Adipocyte (in vitro differentiated cells): ENCODE measurements around the gene IGSF6.
"Not testable (repeated sequence)": the region's sequence is repeated elsewhere in the genome, so short reads cannot be mapped to it uniquely, and the experiment has no call there.

Experiments
- DNase-seq: peaks from one replicate; pipeline ENCODE4 v3.0.0-alpha.2; 2015; ENCODE audit warnings: low read depth
- H3K27me3 ChIP-seq: replicated peaks from 2 replicates; pipeline ENCODE4 v1.7.0; 2013; ENCODE audit warnings: mild to moderate bottlenecking, low read length, moderate library complexity; ENCODE audit not compliant: control insufficient read depth, insufficient read depth
- H3K36me3 ChIP-seq: 2 replicates; pipeline ENCODE4 v1.7.0; 2013; ENCODE audit warnings: low read length, mild to moderate bottlenecking, moderate library complexity; ENCODE audit not compliant: control insufficient read depth, insufficient read depth, severe bottlenecking
- H3K4me1 ChIP-seq: 2 replicates; pipeline ENCODE4 v1.7.0; 2013; ENCODE audit warnings: mild to moderate bottlenecking, low read length, moderate library complexity; ENCODE audit not compliant: control insufficient read depth, insufficient read depth
- H3K4me3 ChIP-seq: 2 replicates; pipeline ENCODE4 v1.7.0; 2013; ENCODE audit warnings: mild to moderate bottlenecking, low read length, moderate library complexity
- H3K9ac ChIP-seq: 2 replicates; pipeline ENCODE4 v1.7.0; 2013; ENCODE audit warnings: mild to moderate bottlenecking, low read length, moderate library complexity
- H3K9me3 ChIP-seq: 2 replicates; pipeline ENCODE4 v1.7.0; 2013; ENCODE audit warnings: mild to moderate bottlenecking, low read length, moderate library complexity; ENCODE audit not compliant: control insufficient read depth

IGSF6 gene, protein sequence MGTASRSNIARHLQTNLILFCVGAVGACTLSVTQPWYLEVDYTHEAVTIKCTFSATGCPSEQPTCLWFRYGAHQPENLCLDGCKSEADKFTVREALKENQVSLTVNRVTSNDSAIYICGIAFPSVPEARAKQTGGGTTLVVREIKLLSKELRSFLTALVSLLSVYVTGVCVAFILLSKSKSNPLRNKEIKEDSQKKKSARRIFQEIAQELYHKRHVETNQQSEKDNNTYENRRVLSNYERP

DNA sequence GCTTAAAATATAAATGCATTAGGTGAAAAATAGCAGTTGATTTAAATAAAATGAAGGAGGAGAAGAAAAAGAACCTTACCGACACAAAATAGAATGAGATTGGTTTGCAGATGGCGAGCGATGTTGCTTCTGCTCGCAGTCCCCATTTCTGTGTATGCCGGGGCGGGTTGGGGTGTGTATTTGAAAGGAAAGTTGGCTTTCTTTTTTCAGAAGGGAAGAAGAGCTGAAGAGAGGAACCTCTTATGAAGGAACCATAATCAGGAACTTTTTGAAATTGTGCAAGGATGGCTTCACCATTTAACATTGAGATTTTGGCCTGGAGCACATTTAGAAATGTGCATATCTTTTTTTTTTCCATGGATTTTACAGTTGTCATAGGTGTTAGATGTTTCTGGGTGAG lies at the start of gene IGSF6:
TSS of gene IGSF6 (minus strand) at position 156 of the 400 bp plus-strand sequence. CDS start at position 146, 10 bp downstream.
- Histone ChIP-seq H3K27me3 (no peaks in the 10 kb centered on the region), H3K4me3 (no peak within 1 kb of the TSS), H3K36me3 (peaks cover 27% of the 10 kb centered on the region), H3K4me1 (peaks cover 13% of the 10 kb centered on the region), H3K9ac (no peak within 1 kb of the TSS), H3K9me3 (no peaks in the 10 kb centered on the region)
- no peak for DNase-seq

DNA sequence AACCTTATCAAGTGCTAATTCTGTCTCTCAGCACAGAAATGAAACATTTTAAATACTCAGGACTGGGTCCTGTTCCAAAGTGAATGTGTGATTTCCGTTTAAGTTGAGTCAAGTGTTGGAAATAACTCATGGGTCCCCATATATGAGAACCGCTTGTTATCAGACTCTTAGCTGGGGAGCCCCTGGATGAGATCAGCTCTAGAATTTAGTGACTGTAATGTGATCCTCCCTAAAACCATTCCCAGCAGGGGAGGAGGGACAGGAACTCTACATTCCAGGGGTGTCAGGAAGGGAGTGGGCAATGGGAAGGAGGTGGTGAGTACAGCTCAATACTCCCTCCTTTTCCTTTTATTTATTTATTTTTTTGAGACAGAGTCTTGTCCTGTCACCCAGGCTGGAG lies 48.9 kb upstream of the IGSF6 start:
- Histone ChIP-seq H3K9me3 (peaks cover 5% of the 10 kb centered on the region), H3K4me3 (no peak overlapping the region), H3K36me3 (no peaks in the 10 kb centered on the region), H3K4me1 (no peaks in the 10 kb centered on the region), H3K27me3 (peaks cover 7% of the 10 kb centered on the region), H3K9ac (no peak overlapping the region)
- no peak for DNase-seq

DNA sequence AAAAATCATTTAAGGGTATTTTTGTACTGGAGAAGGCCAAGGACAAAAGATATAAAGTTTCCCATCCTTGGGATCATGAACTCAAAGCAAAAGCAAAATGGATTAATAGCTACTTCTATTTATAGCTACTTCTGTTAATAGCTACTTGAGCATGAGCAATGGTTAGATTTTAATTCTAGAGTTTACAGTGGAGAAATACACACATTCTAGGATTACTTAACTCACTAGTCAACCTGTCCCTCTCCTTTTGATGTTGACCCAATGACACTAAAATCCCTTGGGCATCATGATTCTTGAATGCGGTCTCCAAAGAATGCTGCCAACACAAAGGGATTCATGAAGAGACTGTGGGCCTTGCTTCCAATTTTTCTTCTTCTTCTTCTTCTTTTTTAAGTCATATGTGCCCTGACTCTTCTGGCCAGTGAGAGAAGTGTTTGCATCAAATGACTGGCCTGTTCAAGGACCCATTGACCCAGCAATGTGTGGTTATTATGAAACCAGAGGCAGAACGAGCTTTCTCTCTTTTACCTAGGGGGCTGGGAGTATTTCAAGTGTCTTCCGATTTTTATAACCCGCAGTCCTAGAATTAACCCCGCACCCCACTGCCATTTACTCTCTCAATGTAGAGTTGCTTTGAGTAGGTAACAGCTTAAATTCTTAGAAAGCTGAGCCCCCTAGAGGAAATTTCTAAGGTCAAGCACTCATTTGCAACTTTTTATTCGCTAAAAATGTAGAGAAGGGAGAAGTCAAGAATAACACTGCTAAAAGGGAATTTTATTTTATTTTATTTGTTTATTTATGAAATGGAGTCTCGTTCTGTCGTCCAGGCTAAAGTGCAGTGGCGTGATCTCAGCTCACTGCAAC lies 46.0 kb upstream of the IGSF6 start:
- Histone ChIP-seq H3K4me1 (no peaks in the 10 kb centered on the region), H3K36me3 (no peaks in the 10 kb centered on the region), H3K9ac (no peak overlapping the region), H3K27me3 (no peaks in the 10 kb centered on the region), H3K9me3 (peaks cover 5% of the 10 kb centered on the region), H3K4me3 (no peak overlapping the region)
- no peak for DNase-seq

DNA sequence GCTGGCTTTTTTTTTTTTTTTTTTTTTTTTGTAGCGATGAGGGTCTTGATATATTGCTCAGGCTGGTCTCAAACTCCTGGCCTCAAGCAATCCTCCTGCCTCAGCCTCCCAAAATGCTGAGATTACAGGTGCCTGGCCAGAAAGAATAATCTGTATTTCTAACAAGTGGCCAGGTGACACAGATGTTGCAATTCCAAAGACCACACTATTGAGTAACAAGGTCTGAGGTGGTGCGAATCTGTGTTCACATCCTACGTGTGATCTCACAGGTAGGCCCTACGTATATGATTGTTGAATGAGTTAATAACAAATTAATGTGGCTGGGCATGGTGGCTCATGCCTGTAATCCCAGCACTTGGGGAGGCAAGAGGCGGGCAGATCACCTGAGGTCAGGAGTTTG lies 44.6 kb upstream of the IGSF6 start:
- no peak overlapping the region for H3K4me3 ChIP-seq
- H3K9ac ChIP-seq: no peak overlapping the region
- no peaks in the 10 kb centered on the region for H3K27me3 ChIP-seq
- H3K9me3 ChIP-seq: peaks cover 5% of the 10 kb centered on the region
- no peaks in the 10 kb centered on the region for H3K4me1 ChIP-seq
- DNase-seq: no peak
- no peaks in the 10 kb centered on the region for H3K36me3 ChIP-seq

DNA sequence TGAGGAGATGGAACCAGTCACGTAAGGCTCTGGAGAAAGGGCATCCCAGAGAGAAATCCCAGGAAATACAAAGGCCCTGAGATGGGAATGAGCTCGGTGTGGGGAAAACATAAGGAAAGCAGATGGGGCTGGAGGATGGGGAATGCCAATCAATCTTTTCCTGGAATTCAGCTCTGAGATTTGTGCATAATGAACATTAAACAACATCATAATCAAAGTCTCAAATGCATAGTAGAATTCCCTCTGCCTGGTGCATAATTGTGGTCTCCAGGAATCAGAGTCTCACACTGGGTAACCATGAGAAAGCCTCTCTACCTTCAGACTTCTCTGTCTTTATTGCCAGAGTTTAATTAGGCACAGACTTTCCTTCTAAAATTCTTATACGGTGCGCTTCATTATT lies 42.2 kb upstream of the IGSF6 start:
- Histone ChIP-seq H3K4me3 (no peak overlapping the region), H3K27me3 (no peaks in the 10 kb centered on the region), H3K4me1 (no peaks in the 10 kb centered on the region), H3K9me3 (peaks cover 3% of the 10 kb centered on the region), H3K36me3 (no peaks in the 10 kb centered on the region), H3K9ac (no peak overlapping the region)
- DNase-seq: no peak

DNA sequence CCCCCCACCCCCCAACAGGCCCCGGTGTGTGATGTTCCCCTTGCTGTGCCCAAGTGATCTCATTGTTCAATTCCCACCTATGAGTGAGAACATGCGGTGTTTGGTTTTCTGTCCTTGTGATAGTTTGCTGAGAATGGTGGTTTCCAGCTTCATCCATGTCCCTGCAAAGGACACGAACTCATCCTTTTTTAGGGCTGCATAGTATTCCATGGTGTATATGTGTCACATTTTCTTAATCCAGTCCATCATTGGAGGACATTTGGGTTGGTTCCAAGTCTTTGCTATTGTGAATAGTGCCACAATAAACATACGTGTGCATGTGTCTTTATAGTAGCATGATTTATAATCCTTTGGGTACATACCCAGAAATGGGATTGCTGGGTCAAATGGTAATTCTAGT lies 38.6 kb upstream of the IGSF6 start:
- H3K9ac ChIP-seq, H3K4me1 ChIP-seq, H3K36me3 ChIP-seq, H3K4me3 ChIP-seq, DNase-seq: not testable (repeated sequence)
- peaks cover 11% of the 10 kb centered on the region for H3K9me3 ChIP-seq
- peaks cover 22% of the 10 kb centered on the region for H3K27me3 ChIP-seq

DNA sequence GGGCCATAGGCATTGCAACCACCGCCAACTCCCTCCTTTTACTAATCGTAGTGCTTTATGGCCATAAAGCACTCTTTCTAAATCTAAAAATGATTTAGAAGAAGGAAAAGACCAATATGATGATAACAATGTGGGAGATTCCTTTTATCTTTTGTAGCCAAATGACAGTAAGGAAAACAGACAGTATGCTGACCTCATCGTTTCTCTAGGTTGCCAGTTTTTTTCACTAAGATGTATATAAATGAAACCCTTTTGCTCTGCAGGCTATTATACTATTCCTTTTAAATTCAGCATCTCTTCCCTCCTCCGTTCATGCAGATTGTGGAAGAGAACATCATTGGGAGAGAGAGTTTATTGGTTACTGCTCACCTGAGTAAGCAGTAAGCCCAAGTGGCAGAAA lies 36.7 kb upstream of the IGSF6 start:
- H3K27me3 ChIP-seq: peaks cover 22% of the 10 kb centered on the region
- DNase-seq: no peak
- H3K4me1 ChIP-seq: no peaks in the 10 kb centered on the region
- no peaks in the 10 kb centered on the region for H3K36me3 ChIP-seq
- no peak overlapping the region for H3K9ac ChIP-seq
- peaks cover 11% of the 10 kb centered on the region for H3K9me3 ChIP-seq
- H3K4me3 ChIP-seq: no peak overlapping the region

DNA sequence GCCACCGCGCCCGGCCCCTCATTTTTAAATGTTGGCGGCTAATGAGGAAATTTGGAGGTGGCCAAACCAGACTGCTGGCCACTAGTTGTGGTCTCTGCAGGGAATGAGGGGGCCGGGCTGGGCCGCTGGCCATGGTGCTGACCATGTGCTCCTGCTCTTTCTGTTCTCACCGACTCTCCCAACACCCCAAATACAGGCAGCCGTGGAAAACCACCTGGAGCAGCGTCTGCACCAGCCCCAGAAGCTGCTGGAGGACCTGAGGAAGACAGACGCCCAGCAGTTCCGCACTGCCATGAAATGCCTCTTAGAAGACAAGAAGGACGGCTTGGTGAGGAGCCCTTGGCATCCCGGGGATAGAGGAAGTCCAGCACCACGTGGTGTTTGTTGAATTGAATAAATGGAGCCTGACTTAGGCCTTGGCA lies 32.6 kb upstream of the IGSF6 start:
- Histone ChIP-seq H3K4me3 (no peak overlapping the region), H3K9me3 (peaks cover 8% of the 10 kb centered on the region), H3K27me3 (peaks cover 40% of the 10 kb centered on the region), H3K9ac (no peak overlapping the region), H3K36me3 (no peaks in the 10 kb centered on the region), H3K4me1 (no peaks in the 10 kb centered on the region)
- no peak for DNase-seq

DNA sequence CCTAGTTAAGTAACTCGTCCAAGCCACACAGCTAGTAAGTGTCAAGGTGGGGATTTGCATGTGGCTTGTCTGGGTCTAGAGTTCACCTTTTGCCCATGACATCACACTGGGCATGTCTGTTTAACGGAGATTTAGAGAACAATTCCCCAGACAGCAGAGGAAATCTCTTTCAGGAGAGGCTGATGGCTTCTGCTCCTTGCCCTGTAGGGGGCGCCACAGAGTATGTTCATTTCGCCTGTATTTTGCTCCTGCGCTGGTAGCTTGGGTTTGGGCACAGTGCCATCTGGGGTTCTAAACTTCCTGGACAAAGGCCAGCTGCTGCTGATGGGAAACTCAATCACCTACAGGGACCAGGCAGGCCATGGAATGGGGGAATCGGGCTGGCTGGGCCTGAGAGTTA lies 31.8 kb upstream of the IGSF6 start:
- Histone ChIP-seq H3K4me1 (no peaks in the 10 kb centered on the region), H3K27me3 (peaks cover 37% of the 10 kb centered on the region), H3K36me3 (no peaks in the 10 kb centered on the region), H3K9ac (no peak overlapping the region), H3K4me3 (no peak overlapping the region), H3K9me3 (peaks cover 8% of the 10 kb centered on the region)
- no peak for DNase-seq

DNA sequence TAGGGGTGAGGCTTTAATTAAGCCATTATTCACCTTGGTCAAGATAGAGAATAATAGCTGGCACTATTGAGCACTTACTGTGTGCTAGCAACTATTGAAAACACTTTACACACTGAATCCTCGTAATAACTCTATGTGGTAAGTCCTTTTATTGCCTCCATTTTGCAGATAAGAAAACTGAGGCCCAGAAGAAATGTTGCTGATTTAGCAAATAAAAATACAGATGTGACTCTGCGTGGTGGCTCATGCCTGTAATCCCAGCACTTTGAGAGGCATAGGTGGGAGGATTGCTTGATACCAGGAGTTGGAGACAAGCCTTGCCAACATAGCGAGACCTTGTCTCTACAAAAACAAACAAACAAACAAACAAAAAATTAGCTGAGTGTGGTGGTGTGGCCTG lies 30.8 kb upstream of the IGSF6 start:
- no peaks in the 10 kb centered on the region for H3K9me3 ChIP-seq

DNA sequence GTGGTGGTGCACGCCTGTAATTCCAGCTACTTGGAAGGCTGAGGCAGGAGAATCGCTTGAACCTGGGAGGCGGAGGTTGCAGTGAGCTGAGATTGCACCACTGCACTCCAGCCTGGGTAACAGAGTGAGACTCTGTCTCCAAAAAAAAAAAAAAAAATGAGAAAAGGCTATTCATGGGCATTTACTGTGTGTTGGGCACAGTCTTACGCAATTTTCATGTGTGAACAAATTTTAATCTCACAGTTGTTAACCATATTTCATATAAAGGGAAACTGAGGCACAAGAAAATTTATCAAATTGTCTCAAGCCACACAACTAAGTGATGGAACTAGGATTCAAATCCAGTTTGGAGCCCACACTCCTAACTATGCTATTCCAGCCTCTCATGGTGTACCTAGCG lies 28.3 kb upstream of the IGSF6 start:
- H3K27me3 ChIP-seq: peaks cover 27% of the 10 kb centered on the region
- not testable (repeated sequence) for H3K36me3 ChIP-seq, H3K4me1 ChIP-seq, DNase-seq, H3K4me3 ChIP-seq, H3K9me3 ChIP-seq, H3K9ac ChIP-seq

More for the DNA sequence above, 30.8 kb upstream of the IGSF6 start:
- Histone ChIP-seq H3K27me3 (peaks cover 32% of the 10 kb centered on the region), H3K36me3 (no peaks in the 10 kb centered on the region), H3K4me1 (no peaks in the 10 kb centered on the region), H3K9ac (no peak overlapping the region), H3K4me3 (no peak overlapping the region)
- no peak for DNase-seq
